T-helper 1 cell (primary cell): ENCODE measurements around the gene ENTPD8.
A peak's percentile ranks its signal among the peaks of the same experiment; 100 is the strongest.
"Not testable (repeated sequence)": the region's sequence is repeated elsewhere in the genome, so short reads cannot be mapped to it uniquely, and the experiment has no call there.

Experiments
- DNase-seq, 5 donors: peaks; one replicate each; pipeline ENCODE4 v3.0.0-alpha.2; 2012 to 2020

ENTPD8 gene

GRCh38 chr9:137410891-137411249, 30.3 kb downstream of the ENTPD8 start:
- DNase-seq, result no peak

GRCh38 chr9:137410236-137410890, 30.8 kb downstream of the ENTPD8 start:
- not testable (repeated sequence) for DNase-seq

- DNase-seq, result no peak
Observed at GRCh38 chr9:137409515-137409914, 31.6 kb downstream of the ENTPD8 start.

GRCh38 chr9:137408651-137409405, 32.3 kb downstream of the ENTPD8 start:
- no peak for DNase-seq

GRCh38 chr9:137407590-137408300, 33.4 kb downstream of the ENTPD8 start:
- no peak for DNase-seq

GRCh38 chr9:137406876-137407589, 34.1 kb downstream of the ENTPD8 start:
- peak in 4 of 5 donors; percentile 43 to 54 (median 46) for DNase-seq

- DNase-seq, result no peak
Observed at GRCh38 chr9:137406085-137406760, 34.9 kb downstream of the ENTPD8 start.

GRCh38 chr9:137405677-137406081, 35.5 kb downstream of the ENTPD8 start:
- DNase-seq, result no peak

- DNase-seq, result no peak
Observed at GRCh38 chr9:137404961-137405567, 36.1 kb downstream of the ENTPD8 start.

GRCh38 chr9:137403269-137403668, 37.9 kb downstream of the ENTPD8 start:
- no peak for DNase-seq

GRCh38 chr9:137402746-137403145, 38.4 kb downstream of the ENTPD8 start:
- DNase-seq, result no peak

GRCh38 chr9:137398561-137399468, 42.3 kb downstream of the ENTPD8 start:
- no peak for DNase-seq

GRCh38 chr9:137397675-137398423, 43.3 kb downstream of the ENTPD8 start:
- DNase-seq, result no peak

- DNase-seq, result no peak
Observed at GRCh38 chr9:137396634-137397367, 44.4 kb downstream of the ENTPD8 start.

GRCh38 chr9:137396227-137396626, 44.9 kb downstream of the ENTPD8 start:
- DNase-seq, result no peak

GRCh38 chr9:137395666-137396010, 45.5 kb downstream of the ENTPD8 start:
- DNase-seq, result no peak

- no peak for DNase-seq
Observed at GRCh38 chr9:137394866-137395665, 46.1 kb downstream of the ENTPD8 start.
